GM12873 (cell line): ENCODE measurements around the gene SERPINF2.

Experiments used
- TF ChIP-seq, protein P1 (sequence below): IDR thresholded peaks from 2 replicates; pipeline ENCODE4 v1.5.1; 2012; ENCODE audit warnings: low read depth, mild to moderate bottlenecking, moderate library complexity, low read length, control low read depth; ENCODE audit not compliant: insufficient read depth; ENCODE audit errors: missing control alignments

The SERPINF2 gene

DNA sequence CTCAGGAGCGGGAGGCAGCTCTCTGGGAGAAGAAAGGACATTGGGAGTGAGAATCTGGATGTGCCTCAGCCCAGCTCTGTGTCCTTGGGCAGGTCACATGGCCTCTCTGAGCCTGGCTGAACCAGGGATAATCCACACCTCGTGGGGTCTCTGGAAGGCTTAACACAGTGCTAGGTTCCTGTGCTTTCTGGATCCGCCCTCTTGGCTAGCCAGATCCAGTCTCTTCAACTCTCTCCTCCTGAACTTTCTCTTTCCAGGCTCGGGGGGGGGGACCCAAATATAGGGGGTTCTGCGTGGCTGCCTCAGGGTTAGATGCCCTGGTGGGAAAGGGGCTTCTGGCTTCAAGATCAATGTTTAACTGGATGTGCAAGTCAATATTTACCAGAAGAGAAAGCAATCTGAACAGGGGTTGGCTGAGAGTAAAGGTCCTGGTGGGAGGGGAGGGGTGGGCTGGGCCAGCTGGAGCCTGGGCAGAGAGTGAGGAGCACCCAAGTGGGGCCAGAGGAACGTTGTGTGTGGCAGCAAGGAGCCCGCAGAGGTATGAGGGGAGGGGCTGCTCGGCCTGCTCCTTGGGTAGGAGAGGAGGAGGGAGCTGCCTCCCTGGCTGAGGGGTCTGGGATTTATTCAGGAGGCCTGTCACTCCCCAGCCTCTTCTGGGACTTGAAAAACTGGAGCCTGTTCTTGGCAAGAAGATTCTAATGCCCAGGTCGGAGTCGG, at the start of gene SERPINF2:
SERPINF2 (plus strand) TSS at position 501 of the 717 bp plus-strand sequence. CDS start 2,125 bp downstream, outside the sequence.
- TF ChIP-seq, protein P1, sequence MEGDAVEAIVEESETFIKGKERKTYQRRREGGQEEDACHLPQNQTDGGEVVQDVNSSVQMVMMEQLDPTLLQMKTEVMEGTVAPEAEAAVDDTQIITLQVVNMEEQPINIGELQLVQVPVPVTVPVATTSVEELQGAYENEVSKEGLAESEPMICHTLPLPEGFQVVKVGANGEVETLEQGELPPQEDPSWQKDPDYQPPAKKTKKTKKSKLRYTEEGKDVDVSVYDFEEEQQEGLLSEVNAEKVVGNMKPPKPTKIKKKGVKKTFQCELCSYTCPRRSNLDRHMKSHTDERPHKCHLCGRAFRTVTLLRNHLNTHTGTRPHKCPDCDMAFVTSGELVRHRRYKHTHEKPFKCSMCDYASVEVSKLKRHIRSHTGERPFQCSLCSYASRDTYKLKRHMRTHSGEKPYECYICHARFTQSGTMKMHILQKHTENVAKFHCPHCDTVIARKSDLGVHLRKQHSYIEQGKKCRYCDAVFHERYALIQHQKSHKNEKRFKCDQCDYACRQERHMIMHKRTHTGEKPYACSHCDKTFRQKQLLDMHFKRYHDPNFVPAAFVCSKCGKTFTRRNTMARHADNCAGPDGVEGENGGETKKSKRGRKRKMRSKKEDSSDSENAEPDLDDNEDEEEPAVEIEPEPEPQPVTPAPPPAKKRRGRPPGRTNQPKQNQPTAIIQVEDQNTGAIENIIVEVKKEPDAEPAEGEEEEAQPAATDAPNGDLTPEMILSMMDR: no peak

DNA sequence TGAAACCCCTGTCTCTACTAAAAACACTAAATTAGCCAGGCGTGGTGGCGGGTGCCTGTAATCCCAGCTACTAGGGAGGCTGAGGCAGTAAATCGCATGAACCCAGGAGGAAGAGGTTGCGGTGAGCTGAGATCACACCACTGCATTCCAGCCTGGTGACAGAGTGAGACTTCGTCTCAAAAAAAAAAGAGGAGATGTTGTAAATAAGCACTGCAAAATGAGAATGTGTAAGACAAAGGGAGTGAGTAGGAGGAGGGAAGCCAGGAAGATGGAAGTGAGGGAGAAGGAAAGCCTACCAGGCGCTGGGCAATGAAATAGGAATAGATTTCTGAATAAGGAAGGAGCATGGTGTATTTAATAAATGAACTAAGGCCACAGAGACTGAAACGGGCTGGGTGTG, 49.3 kb upstream of the SERPINF2 start:
- TF ChIP-seq, protein P1: no peak

DNA sequence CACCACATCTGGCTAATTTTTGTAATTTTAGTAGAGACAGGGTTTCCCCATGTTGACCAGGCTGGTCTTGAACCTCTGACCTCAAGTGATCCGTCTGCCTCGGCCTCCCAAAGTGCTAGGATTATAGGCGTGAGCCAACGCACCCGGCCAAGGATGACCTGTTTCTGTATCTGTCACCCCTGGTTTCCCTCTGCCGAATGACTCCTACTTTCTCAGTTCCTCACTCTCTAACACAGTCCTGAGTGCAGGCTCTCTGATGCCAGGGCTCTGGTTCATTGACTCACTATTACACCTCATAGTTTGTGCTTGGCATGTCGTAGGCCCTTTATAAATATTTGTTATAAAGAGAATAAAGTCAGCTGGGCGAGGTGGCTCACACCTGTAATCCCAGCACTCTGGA, 47.3 kb upstream of the SERPINF2 start:
- TF ChIP-seq, protein P1: no peak

DNA sequence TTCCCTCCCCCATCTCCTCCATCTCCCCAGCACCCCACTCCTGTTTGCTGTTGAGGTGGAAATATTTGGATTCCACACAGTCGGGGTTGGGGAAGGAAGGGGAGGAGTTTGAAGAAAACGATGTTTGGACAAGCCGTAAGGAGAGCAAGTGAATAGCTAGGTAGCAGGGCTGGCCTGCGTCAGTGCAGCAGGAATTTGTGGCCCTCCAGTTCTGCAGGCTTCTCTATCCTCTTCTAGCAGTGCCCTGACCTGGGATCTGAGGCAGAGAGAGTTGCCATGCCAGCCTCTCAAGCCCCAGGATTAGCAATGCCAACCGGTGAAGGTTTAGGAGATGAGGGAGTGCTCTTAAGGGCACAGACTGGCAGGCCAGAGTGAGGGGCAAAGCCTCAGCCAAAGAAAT, 45.0 kb upstream of the SERPINF2 start:
- TF ChIP-seq, protein P1: no peak

DNA sequence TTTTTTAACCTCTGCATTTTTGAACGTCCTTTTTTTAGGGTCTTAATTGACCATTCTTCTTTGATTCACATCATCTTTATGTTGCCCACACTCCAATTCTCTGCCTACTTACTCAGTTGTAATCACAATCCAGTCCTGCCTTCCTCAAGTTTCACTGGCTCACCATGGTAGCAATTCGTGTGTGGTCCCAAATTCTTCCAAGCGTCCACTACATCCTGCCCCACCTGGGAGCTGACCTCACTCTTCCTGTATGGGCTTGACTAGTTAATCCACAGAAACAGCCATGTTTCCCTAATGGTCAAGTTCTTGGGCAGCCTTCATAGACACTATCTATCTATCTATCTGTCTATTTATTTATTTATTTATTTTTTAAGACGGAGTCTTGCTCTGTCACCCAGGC, 39.6 kb upstream of the SERPINF2 start:
- TF ChIP-seq, protein P1: no peak

DNA sequence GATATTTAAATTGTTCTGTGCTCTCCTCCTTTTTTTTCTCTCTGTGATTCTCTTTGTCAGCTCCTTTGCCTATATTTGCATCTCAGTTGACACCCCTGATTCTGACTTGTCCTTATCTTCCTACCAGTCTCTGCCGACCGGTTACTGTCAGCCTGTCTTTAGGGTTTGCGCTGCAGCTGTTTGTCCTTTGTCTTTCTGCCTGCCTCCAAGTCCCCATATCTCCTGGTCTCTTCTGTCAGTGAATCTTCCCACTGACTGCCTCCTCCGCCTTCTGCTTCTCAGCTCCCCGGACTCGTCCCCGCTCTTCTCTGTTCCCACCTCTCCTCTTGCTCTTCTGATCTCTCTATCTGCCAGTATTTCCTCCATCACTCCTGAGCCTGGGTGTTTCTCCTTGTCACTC, 37.7 kb upstream of the SERPINF2 start:
- TF ChIP-seq, protein P1: no peak

DNA sequence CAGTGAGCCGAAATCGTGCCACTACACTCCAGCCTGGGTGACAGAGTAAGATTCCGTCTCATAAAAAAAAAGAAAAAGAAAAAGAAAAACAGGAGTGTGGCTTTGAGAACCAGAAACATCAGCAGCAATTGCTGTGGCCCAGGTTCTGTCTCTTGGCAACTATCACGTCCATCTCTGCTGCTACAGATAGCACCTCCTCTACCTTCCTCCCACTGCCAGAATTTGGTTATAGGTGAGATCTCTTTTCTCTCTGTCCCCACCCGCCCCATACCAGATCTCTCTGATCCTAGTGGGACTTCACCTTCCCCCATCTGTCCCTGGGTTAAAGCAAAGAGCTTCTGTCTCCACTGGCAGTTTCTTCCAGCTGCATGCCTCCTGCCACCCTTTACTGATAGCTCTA, 35.6 kb upstream of the SERPINF2 start:
- TF ChIP-seq, protein P1: no peak
